ENCODE data around the gene SPTLC2. TPM values are rescaled to one million over a fixed set of nuclear protein-coding genes. Genes with fewer than 3 reads are reported as not detected.
"Not testable (repeated sequence)": the region's sequence is repeated elsewhere in the genome, so short reads cannot be mapped to it uniquely, and the experiment has no call there.

The SPTLC2 gene
- total RNA-seq, 1 donor: 36.7 TPM

- H3K4me3 ChIP-seq (ENCODE audit: low read depth, low read length): no peak overlapping the region
- DNase-seq (ENCODE audit: low read depth): no peak
- no peak for TF ChIP-seq CTCF (IDR thresholded peaks at IDR 0.05; ENCODE audit: insufficient read depth, low read length)
Measured at GRCh38 chr14:77556946-77557345, 59.5 kb downstream of the SPTLC2 start.

- TF ChIP-seq CTCF (IDR thresholded peaks at IDR 0.05; ENCODE audit: insufficient read depth, low read length): no peak
- no peak for DNase-seq (ENCODE audit: low read depth)
- no peak overlapping the region for H3K4me3 ChIP-seq (ENCODE audit: low read depth, low read length)
Measured at GRCh38 chr14:77554816-77555599, 61.4 kb downstream of the SPTLC2 start.

GRCh38 chr14:77554207-77554606 is 62.2 kb downstream of the SPTLC2 start:
- TF ChIP-seq CTCF (IDR thresholded peaks at IDR 0.05; ENCODE audit: insufficient read depth, low read length): no peak
- no peak for DNase-seq (ENCODE audit: low read depth)
- H3K4me3 ChIP-seq (ENCODE audit: low read depth, low read length): no peak overlapping the region

GRCh38 chr14:77549451-77549850 is 67.0 kb downstream of the SPTLC2 start:
- DNase-seq (ENCODE audit: low read depth): no peak
- no peak overlapping the region for H3K4me3 ChIP-seq (ENCODE audit: low read depth, low read length)
- no peak for TF ChIP-seq CTCF (IDR thresholded peaks at IDR 0.05; ENCODE audit: insufficient read depth, low read length)

- no peak for DNase-seq (ENCODE audit: low read depth)
- peak; percentile 15 for TF ChIP-seq CTCF (IDR thresholded peaks at IDR 0.05; ENCODE audit: insufficient read depth, low read length)
- H3K4me3 ChIP-seq (ENCODE audit: low read depth, low read length): no peak overlapping the region
Measured at GRCh38 chr14:77547512-77548180, 68.8 kb downstream of the SPTLC2 start.

- not testable (repeated sequence) for H3K4me3 ChIP-seq (ENCODE audit: low read depth, low read length); DNase-seq (ENCODE audit: low read depth)
Measured at GRCh38 chr14:77545171-77545570, 71.3 kb downstream of the SPTLC2 start.

- no peak for TF ChIP-seq CTCF (IDR thresholded peaks at IDR 0.05; ENCODE audit: insufficient read depth, low read length)
- H3K4me3 ChIP-seq (ENCODE audit: low read depth, low read length): no peak overlapping the region
- no peak for DNase-seq (ENCODE audit: low read depth)
Measured at GRCh38 chr14:77544571-77544970, 71.9 kb downstream of the SPTLC2 start.

All from fibroblast of the aortic adventitia (primary cell).